PFSK-1 (cell line): ENCODE measurements around the gene RAD51B.

Source experiments
- FOXP2 ChIP-seq: optimal IDR thresholded peaks from 2 replicates; pipeline ENCODE3; 2011; ENCODE audit warnings: borderline replicate concordance, control low read depth, inconsistent platforms; ENCODE audit not compliant: insufficient read depth; ENCODE audit errors: extremely low read length, extremely low read depth
- POLR2AphosphoS5 ChIP-seq: IDR thresholded peaks from 2 replicates; pipeline ENCODE4 v1.6.1; 2012; ENCODE audit warnings: low read depth, mild to moderate bottlenecking, control low read depth, low read length, moderate library complexity
- REST ChIP-seq, 2 experiments: IDR thresholded peaks; 2 replicates each; pipeline versions ENCODE4 v1.6.1 to v1.8.0; 2011 to 2012; ENCODE audit warnings: low read depth in 2 of 2, low read length in 2 of 2, control low read depth in 1 of 2, inconsistent platforms in 1 of 2, mild to moderate bottlenecking in 1 of 2, moderate library complexity in 1 of 2; ENCODE audit not compliant: insufficient read depth in 1 of 2
- SIN3A ChIP-seq: IDR thresholded peaks from 2 replicates; pipeline ENCODE4 v1.6.1; 2012; ENCODE audit warnings: mild to moderate bottlenecking, low read length, moderate library complexity, borderline replicate concordance; ENCODE audit not compliant: insufficient read depth
- TAF1 ChIP-seq: IDR thresholded peaks from 2 replicates; pipeline ENCODE4 v1.6.1; 2012; ENCODE audit warnings: low read length, control low read depth, borderline replicate concordance; ENCODE audit not compliant: insufficient read depth

The RAD51B gene

GRCh38 chr14:68661226-68662225 is 841.9 kb downstream of the RAD51B start:
- TF ChIP-seq REST (IDR thresholded peaks at IDR 0.05; ENCODE audit: insufficient read depth in 1 of 2, low read depth in 2 of 2, low read length in 2 of 2) (no peak), POLR2AphosphoS5 (no peak), SIN3A (no peak), TAF1 (no peak), FOXP2 (no peak)

GRCh38 chr14:68662392-68662791 is 842.8 kb downstream of the RAD51B start:
- TF ChIP-seq TAF1 (no peak), SIN3A (no peak), POLR2AphosphoS5 (no peak), FOXP2 (no peak), REST (IDR thresholded peaks at IDR 0.05; ENCODE audit: insufficient read depth in 1 of 2, low read depth in 2 of 2, low read length in 2 of 2) (no peak)

GRCh38 chr14:68663385-68664076 is 844.0 kb downstream of the RAD51B start:
- TF ChIP-seq FOXP2 (no peak), POLR2AphosphoS5 (no peak), TAF1 (no peak), SIN3A (no peak)

- TF ChIP-seq SIN3A: no peak
Observed at GRCh38 chr14:68664225-68664681, 844.7 kb downstream of the RAD51B start.

GRCh38 chr14:68665131-68665530 is 845.6 kb downstream of the RAD51B start:
- no peak for TF ChIP-seq REST (IDR thresholded peaks at IDR 0.05; ENCODE audit: insufficient read depth in 1 of 2, low read depth in 2 of 2, low read length in 2 of 2)
- TF ChIP-seq FOXP2: no peak
- no peak for TF ChIP-seq TAF1
- TF ChIP-seq POLR2AphosphoS5: no peak
- TF ChIP-seq SIN3A: no peak

GRCh38 chr14:68665792-68666204 is 846.2 kb downstream of the RAD51B start:
- TF ChIP-seq SIN3A (no peak), TAF1 (no peak), REST (IDR thresholded peaks at IDR 0.05; ENCODE audit: insufficient read depth in 1 of 2, low read depth in 2 of 2, low read length in 2 of 2) (no peak), POLR2AphosphoS5 (no peak), FOXP2 (no peak)
